ENCODE results near the gene CFAP97D2. TPM values are rescaled to one million over a fixed set of nuclear protein-coding genes. Genes with fewer than 3 reads are reported as not detected.
"Not testable (repeated sequence)": the region's sequence is repeated elsewhere in the genome, so short reads cannot be mapped to it uniquely, and the experiment has no call there.

The CFAP97D2 gene
- total RNA-seq, 2 experiments from 2014 or later: not detected

- POLR2A ChIA-PET: not testable (repeated sequence)
These were observed 2.6 kb upstream of the CFAP97D2 start for GRCh38 chr13:114176359-114176902.

GRCh38 chr13:114177245-114178010 is 1.6 kb upstream of the CFAP97D2 start:
- CTCF ChIA-PET: no interaction called here

More at GRCh38 chr13:114176359-114176902, 2.6 kb upstream of the CFAP97D2 start:
- CTCF ChIA-PET: not testable (repeated sequence)

GRCh38 chr13:114185182-114185971 is 6.3 kb downstream of the CFAP97D2 start:
- ChIA-PET CTCF (no interaction called here), POLR2A (no interaction called here)

More at GRCh38 chr13:114177245-114178010, 1.6 kb upstream of the CFAP97D2 start:
- POLR2A ChIA-PET: no interaction called here

GRCh38 chr13:114194853-114195252 is 15.8 kb downstream of the CFAP97D2 start:
- CTCF ChIA-PET: no interaction called here
- POLR2A ChIA-PET: no interaction called here

- POLR2A ChIA-PET: no interaction called here
These were observed 17.6 kb downstream of the CFAP97D2 start for GRCh38 chr13:114196629-114197028.

GRCh38 chr13:114198556-114198955 is 19.5 kb downstream of the CFAP97D2 start:
- ChIA-PET POLR2A (no interaction called here), CTCF (no interaction called here)

More at GRCh38 chr13:114196629-114197028, 17.6 kb downstream of the CFAP97D2 start:
- CTCF ChIA-PET: no interaction called here

GRCh38 chr13:114199526-114199925 is 20.5 kb downstream of the CFAP97D2 start:
- POLR2A ChIA-PET, CTCF ChIA-PET: not testable (repeated sequence)

- ChIA-PET CTCF (no interaction called here), POLR2A (no interaction called here)
These were observed 20.9 kb downstream of the CFAP97D2 start for GRCh38 chr13:114199954-114200353.

- CTCF ChIA-PET: no interaction called here
- POLR2A ChIA-PET: no interaction called here
These were observed 21.4 kb downstream of the CFAP97D2 start for GRCh38 chr13:114200399-114200911.

GRCh38 chr13:114202581-114202980 is 23.5 kb downstream of the CFAP97D2 start:
- CTCF ChIA-PET: no interaction called here
- POLR2A ChIA-PET: no interaction called here

GRCh38 chr13:114203536-114203935 is 24.5 kb downstream of the CFAP97D2 start:
- ChIA-PET POLR2A (no interaction called here), CTCF (no interaction called here)

GRCh38 chr13:114204894-114205293 is 25.8 kb downstream of the CFAP97D2 start:
- CTCF ChIA-PET: interaction anchor here (1.1 kb wide), 1 partner anchor 332 kb away, joined by 3 read pairs; no protein-coding TSS in a partner anchor
- POLR2A ChIA-PET: no interaction called here

- ChIA-PET CTCF (no interaction called here), POLR2A (no interaction called here)
These were observed 29.1 kb downstream of the CFAP97D2 start for GRCh38 chr13:114208134-114208533.

- CTCF ChIA-PET: no interaction called here
- POLR2A ChIA-PET: no interaction called here
These were observed 32.5 kb downstream of the CFAP97D2 start for GRCh38 chr13:114211446-114212157.

GRCh38 chr13:114212158-114212495 is 33.1 kb downstream of the CFAP97D2 start:
- ChIA-PET CTCF (no interaction called here), POLR2A (no interaction called here)

GRCh38 chr13:114213980-114214379 is 34.9 kb downstream of the CFAP97D2 start:
- POLR2A ChIA-PET: no interaction called here

GRCh38 chr13:114219392-114219791 is 40.3 kb downstream of the CFAP97D2 start:
- POLR2A ChIA-PET: interaction anchor here (1.1 kb wide), 1 partner anchor 88 kb away, joined by 3 read pairs; no protein-coding TSS in a partner anchor

More at GRCh38 chr13:114213980-114214379, 34.9 kb downstream of the CFAP97D2 start:
- CTCF ChIA-PET: interaction anchor here (1.1 kb wide), 2 partner anchors 13 to 24 kb away, joined by 3 read pairs; no protein-coding TSS in a partner anchor

GRCh38 chr13:114222461-114222968 is 43.5 kb downstream of the CFAP97D2 start:
- CTCF ChIA-PET: interaction anchor here (1.3 kb wide), 1 partner anchor 274 kb away, joined by 4 read pairs; no protein-coding TSS in a partner anchor
- POLR2A ChIA-PET: no interaction called here

More at GRCh38 chr13:114219392-114219791, 40.3 kb downstream of the CFAP97D2 start:
- CTCF ChIA-PET: interaction anchor here (1.3 kb wide), 1 partner anchor 71 kb away, joined by 3 read pairs; no protein-coding TSS in a partner anchor

- ChIA-PET POLR2A (no interaction called here), CTCF (interaction anchor here (0.6 to 1.0 kb wide), 3 partner anchors 58 to 64 kb away, joined by 3 to 4 read pairs (median 3); no protein-coding TSS in a partner anchor)
These were observed 45.1 kb downstream of the CFAP97D2 start for GRCh38 chr13:114224201-114224600.
